ENCODE results near the gene SACM1L. TPM values are rescaled to one million over a fixed set of nuclear protein-coding genes. Genes with fewer than 3 reads are reported as not detected.
A peak's percentile ranks its signal among the peaks of the same experiment; 100 is the strongest.
"Not testable (repeated sequence)": the region's sequence is repeated elsewhere in the genome, so short reads cannot be mapped to it uniquely, and the experiment has no call there.

Gene SACM1L
- total and polyA plus RNA-seq, 4 donors = 12.2 to 35.5 (median 20.5) TPM

GRCh38 chr3:45693941-45694521 lies 4.8 kb downstream of the SACM1L start:
- no peak for DNase-seq (ENCODE audit: low spot score)
- H3K9me3 ChIP-seq (ENCODE audit: control insufficient read depth in 4 of 4, low read length in 3 of 4) = no peaks in the 10 kb centered on the region
- WGBS = 80% methylated on average over 3 of the region's 3 CpGs
- H3K9ac ChIP-seq (ENCODE audit: low read depth in 1 of 2, low read length in 2 of 2) = no peak overlapping the region
- no peaks in the 10 kb centered on the region for H3K27me3 ChIP-seq (ENCODE audit: control insufficient read depth in 4 of 4, insufficient read depth in 4 of 4, low read length in 3 of 4)
- no peaks in the 10 kb centered on the region for H3K36me3 ChIP-seq (ENCODE audit: control insufficient read depth in 4 of 4, insufficient read depth in 3 of 4, low read depth in 1 of 4, low read length in 3 of 4)
- H3K4me3 ChIP-seq (ENCODE audit: low read depth in 1 of 3, low read length in 3 of 3) = no peak overlapping the region
- peaks cover 0 to 40% (median 15%) of the 10 kb centered on the region in 4 donors for H3K4me1 ChIP-seq (ENCODE audit: control insufficient read depth in 4 of 4, insufficient read depth in 4 of 4, low read length in 3 of 4)
- no peak for TF ChIP-seq FOXA1 (IDR thresholded peaks at IDR 0.05)
- no peak for TF ChIP-seq CTCF (IDR thresholded peaks at IDR 0.05; ENCODE audit: low read depth, low read length, missing input control)
- peak overlapping the region in 1 of 2 donors; percentile 9 for H3K27ac ChIP-seq (ENCODE audit: low read depth in 1 of 2, low read length in 2 of 2)

- not testable (repeated sequence) for H3K27me3 ChIP-seq (ENCODE audit: control insufficient read depth in 4 of 4, insufficient read depth in 4 of 4, low read length in 3 of 4); H3K4me3 ChIP-seq (ENCODE audit: low read depth in 1 of 3, low read length in 3 of 3); H3K9me3 ChIP-seq (ENCODE audit: control insufficient read depth in 4 of 4, low read length in 3 of 4); DNase-seq (ENCODE audit: low spot score); H3K9ac ChIP-seq (ENCODE audit: low read depth in 1 of 2, low read length in 2 of 2); H3K27ac ChIP-seq (ENCODE audit: low read depth in 1 of 2, low read length in 2 of 2); H3K36me3 ChIP-seq (ENCODE audit: control insufficient read depth in 4 of 4, insufficient read depth in 3 of 4, low read depth in 1 of 4, low read length in 3 of 4)
- WGBS = 94% methylated on average over 4 of the region's 4 CpGs
- peaks cover 0 to 35% (median 14%) of the 10 kb centered on the region in 4 donors for H3K4me1 ChIP-seq (ENCODE audit: control insufficient read depth in 4 of 4, insufficient read depth in 4 of 4, low read length in 3 of 4)
Observed at GRCh38 chr3:45695166-45695565, 6.0 kb downstream of the SACM1L start.

GRCh38 chr3:45700570-45701073 lies 11.4 kb downstream of the SACM1L start:
- H3K27me3 ChIP-seq (ENCODE audit: control insufficient read depth in 4 of 4, insufficient read depth in 4 of 4, low read length in 3 of 4) = no peaks in the 10 kb centered on the region
- no peaks in the 10 kb centered on the region for H3K4me1 ChIP-seq (ENCODE audit: control insufficient read depth in 4 of 4, insufficient read depth in 4 of 4, low read length in 3 of 4)
- WGBS = 96% methylated on average over 6 of the region's 6 CpGs
- DNase-seq (ENCODE audit: low spot score) = no peak
- H3K36me3 ChIP-seq (ENCODE audit: control insufficient read depth in 4 of 4, insufficient read depth in 3 of 4, low read depth in 1 of 4, low read length in 3 of 4) = peaks cover 0 to 5% (median 3%) of the 10 kb centered on the region in 4 donors
- TF ChIP-seq ZBTB33 (IDR thresholded peaks at IDR 0.05) (no peak), SP1 (IDR thresholded peaks at IDR 0.05) (no peak), FOXA1 (IDR thresholded peaks at IDR 0.05) (no peak), NR2F2 (IDR thresholded peaks at IDR 0.05) (no peak), RXRA (IDR thresholded peaks at IDR 0.05) (no peak), CTCF (IDR thresholded peaks at IDR 0.05; ENCODE audit: low read depth, low read length, missing input control) (no peak), RAD21 (IDR thresholded peaks at IDR 0.05) (no peak), JUND (IDR thresholded peaks at IDR 0.05) (no peak), FOXA2 (IDR thresholded peaks at IDR 0.05) (no peak), ATF3 (IDR thresholded peaks at IDR 0.05) (no peak), HNF4G (IDR thresholded peaks at IDR 0.05) (no peak), GABPA (IDR thresholded peaks at IDR 0.05 in 1 of 2, conservative IDR thresholded peaks at IDR 0.05 in 1 of 2) (no peak), TAF1 (conservative IDR thresholded peaks at IDR 0.05) (no peak), YY1 (IDR thresholded peaks at IDR 0.05) (no peak)
- TF ChIP-seq, protein P1, sequence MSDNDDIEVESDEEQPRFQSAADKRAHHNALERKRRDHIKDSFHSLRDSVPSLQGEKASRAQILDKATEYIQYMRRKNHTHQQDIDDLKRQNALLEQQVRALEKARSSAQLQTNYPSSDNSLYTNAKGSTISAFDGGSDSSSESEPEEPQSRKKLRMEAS (IDR thresholded peaks at IDR 0.05) = no peak
- TF ChIP-seq, protein P2, sequence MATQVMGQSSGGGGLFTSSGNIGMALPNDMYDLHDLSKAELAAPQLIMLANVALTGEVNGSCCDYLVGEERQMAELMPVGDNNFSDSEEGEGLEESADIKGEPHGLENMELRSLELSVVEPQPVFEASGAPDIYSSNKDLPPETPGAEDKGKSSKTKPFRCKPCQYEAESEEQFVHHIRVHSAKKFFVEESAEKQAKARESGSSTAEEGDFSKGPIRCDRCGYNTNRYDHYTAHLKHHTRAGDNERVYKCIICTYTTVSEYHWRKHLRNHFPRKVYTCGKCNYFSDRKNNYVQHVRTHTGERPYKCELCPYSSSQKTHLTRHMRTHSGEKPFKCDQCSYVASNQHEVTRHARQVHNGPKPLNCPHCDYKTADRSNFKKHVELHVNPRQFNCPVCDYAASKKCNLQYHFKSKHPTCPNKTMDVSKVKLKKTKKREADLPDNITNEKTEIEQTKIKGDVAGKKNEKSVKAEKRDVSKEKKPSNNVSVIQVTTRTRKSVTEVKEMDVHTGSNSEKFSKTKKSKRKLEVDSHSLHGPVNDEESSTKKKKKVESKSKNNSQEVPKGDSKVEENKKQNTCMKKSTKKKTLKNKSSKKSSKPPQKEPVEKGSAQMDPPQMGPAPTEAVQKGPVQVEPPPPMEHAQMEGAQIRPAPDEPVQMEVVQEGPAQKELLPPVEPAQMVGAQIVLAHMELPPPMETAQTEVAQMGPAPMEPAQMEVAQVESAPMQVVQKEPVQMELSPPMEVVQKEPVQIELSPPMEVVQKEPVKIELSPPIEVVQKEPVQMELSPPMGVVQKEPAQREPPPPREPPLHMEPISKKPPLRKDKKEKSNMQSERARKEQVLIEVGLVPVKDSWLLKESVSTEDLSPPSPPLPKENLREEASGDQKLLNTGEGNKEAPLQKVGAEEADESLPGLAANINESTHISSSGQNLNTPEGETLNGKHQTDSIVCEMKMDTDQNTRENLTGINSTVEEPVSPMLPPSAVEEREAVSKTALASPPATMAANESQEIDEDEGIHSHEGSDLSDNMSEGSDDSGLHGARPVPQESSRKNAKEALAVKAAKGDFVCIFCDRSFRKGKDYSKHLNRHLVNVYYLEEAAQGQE (IDR thresholded peaks at IDR 0.05) = no peak
- no peak overlapping the region for H3K4me3 ChIP-seq (ENCODE audit: low read depth in 1 of 3, low read length in 3 of 3)
- no peak overlapping the region for H3K9ac ChIP-seq (ENCODE audit: low read depth in 1 of 2, low read length in 2 of 2)
- H3K27ac ChIP-seq (ENCODE audit: low read depth in 1 of 2, low read length in 2 of 2) = no peak overlapping the region
- H3K9me3 ChIP-seq (ENCODE audit: control insufficient read depth in 4 of 4, low read length in 3 of 4) = no peaks in the 10 kb centered on the region

Measured in liver (tissue), 9 donors.